ENCODE data around the gene NDNF. TPM values are rescaled to one million over a fixed set of nuclear protein-coding genes. Genes with fewer than 3 reads are reported as not detected.
A peak's percentile ranks its signal among the peaks of the same experiment; 100 is the strongest.

The NDNF gene
- total and polyA plus RNA-seq, 12 donors: 2.8 to 17.9 (median 6.4) TPM

DNA sequence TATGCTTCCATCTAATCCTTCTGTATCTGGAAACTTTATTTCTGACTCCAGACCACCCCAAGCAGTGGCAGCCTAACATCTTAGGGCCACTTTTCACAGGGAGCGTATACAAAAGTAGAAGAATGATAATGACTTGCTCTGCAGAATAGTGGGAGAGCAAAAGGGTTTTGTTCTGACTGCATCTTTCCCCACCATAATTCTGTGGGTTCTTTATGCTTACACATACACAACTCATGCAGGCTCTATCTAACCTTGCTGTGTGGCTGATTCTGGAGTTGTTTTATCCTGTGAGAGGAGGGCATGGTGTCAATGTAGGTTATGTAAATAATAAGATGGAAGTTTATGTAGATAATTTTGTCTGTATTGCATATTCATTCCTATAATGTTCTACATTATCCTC is 42.4 kb upstream of the NDNF start:
- ATAC-seq (no peak), DNase-seq (no peak)
- Histone ChIP-seq H3K4me1 (no peaks in the 10 kb centered on the region), H3K9me3 (no peaks in the 10 kb centered on the region), H3K4me3 (no peak overlapping the region), H3K27me3 (peaks cover 0 to 13% (median 0%) of the 10 kb centered on the region in 7 donors), H3K36me3 (no peaks in the 10 kb centered on the region), H3K27ac (no peak overlapping the region)
- WGBS, 2 donors: 86 to 91% methylated on average over 1 of the region's 1 CpG
- intact Hi-C loops (cut with DNase I): loop anchor here in 1 of 10 donors (5.0 kb wide), 1 partner anchor 1042 kb away; no protein-coding TSS in a partner anchor
- TF ChIP-seq, protein P1, sequence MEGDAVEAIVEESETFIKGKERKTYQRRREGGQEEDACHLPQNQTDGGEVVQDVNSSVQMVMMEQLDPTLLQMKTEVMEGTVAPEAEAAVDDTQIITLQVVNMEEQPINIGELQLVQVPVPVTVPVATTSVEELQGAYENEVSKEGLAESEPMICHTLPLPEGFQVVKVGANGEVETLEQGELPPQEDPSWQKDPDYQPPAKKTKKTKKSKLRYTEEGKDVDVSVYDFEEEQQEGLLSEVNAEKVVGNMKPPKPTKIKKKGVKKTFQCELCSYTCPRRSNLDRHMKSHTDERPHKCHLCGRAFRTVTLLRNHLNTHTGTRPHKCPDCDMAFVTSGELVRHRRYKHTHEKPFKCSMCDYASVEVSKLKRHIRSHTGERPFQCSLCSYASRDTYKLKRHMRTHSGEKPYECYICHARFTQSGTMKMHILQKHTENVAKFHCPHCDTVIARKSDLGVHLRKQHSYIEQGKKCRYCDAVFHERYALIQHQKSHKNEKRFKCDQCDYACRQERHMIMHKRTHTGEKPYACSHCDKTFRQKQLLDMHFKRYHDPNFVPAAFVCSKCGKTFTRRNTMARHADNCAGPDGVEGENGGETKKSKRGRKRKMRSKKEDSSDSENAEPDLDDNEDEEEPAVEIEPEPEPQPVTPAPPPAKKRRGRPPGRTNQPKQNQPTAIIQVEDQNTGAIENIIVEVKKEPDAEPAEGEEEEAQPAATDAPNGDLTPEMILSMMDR (IDR thresholded peaks at IDR 0.05): no peak

DNA sequence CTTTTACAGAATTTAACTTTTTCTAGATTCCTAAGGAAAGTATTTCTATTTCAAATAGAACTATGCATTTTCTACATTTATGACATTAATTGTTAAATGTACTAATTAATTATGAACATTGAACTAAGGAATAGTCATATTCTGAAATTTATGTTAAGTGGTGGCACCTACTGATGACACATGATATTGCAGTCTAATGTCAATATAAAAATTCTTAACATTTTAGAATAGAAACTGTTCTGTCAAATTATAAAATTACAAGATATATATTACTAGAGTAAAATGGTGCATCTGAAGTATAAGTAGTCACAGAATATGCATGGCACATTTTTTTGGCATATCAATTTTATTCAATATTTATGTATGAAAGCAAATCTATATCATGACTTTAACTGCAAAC is 40.2 kb upstream of the NDNF start:
- DNase-seq: no peak
- H3K36me3 ChIP-seq: no peaks in the 10 kb centered on the region

DNA sequence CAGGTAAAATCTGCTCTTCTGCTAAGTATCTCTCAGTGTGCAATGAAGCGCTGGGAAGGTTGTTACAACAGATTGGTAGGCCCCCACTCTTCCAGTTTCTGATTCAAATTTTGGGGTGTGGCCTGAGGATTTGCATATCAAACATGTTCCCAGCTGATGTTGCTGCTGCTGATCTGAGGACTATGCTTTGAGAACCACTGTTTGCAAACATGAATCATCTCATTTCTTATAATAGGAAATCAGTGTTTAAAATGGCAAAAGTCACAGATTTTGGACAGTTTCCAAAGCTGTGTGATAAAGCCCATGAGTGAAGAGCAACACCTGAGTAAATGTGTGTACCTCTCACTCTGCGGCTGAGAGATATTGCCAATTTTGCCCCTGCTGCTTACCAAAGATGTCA is 36.2 kb upstream of the NDNF start:
- ATAC-seq (no peak), DNase-seq (no peak)
- Histone ChIP-seq H3K4me1 (no peaks in the 10 kb centered on the region), H3K4me3 (no peak overlapping the region), H3K27ac (no peak overlapping the region), H3K27me3 (peaks cover 0 to 11% (median 3%) of the 10 kb centered on the region in 7 donors), H3K9me3 (peaks cover 0 to 14% (median 0%) of the 10 kb centered on the region in 11 donors), H3K36me3 (no peaks in the 10 kb centered on the region)
- intact Hi-C loops (cut with DNase I): loop anchor here in 2 of 10 donors (10.0 kb wide), 2 partner anchors 954 to 1034 kb away; no protein-coding TSS in a partner anchor
- WGBS, 2 donors: 95 to 98% methylated on average over 2 of the region's 2 CpGs
- TF ChIP-seq, protein P1 (IDR thresholded peaks at IDR 0.05): no peak

More for the DNA sequence above, 40.2 kb upstream of the NDNF start:
- H3K27me3 ChIP-seq: peaks cover 0 to 11% (median 0%) of the 10 kb centered on the region in 7 donors
- H3K9me3 ChIP-seq: no peaks in the 10 kb centered on the region
- no peak overlapping the region for H3K4me3 ChIP-seq
- no peak for ATAC-seq
- intact Hi-C loops (cut with DNase I): loop anchor here in 1 of 10 donors (5.0 kb wide), 1 partner anchor 1040 kb away; no protein-coding TSS in a partner anchor
- no peak overlapping the region for H3K27ac ChIP-seq
- TF ChIP-seq, protein P1 (IDR thresholded peaks at IDR 0.05): peak; percentile 15 to 64 (median 54)
- H3K4me1 ChIP-seq: no peaks in the 10 kb centered on the region

DNA sequence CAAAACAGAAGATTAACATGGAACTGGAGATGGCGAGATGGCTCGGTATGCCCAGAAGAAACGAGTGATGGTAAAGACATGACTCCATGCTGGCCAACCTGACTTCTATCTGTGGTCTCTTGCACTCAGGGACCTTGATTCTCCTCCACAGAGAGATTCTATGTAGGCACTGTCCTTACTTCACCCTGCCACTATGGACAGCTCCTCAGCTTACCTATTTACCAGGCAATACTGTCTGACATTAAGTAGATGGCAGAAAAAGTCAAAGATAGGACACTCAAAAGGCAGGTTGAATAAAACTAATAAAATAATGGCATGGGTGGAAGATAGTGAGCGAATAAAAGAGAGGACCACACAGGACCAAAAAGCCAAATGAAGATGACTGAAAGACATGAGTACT is 35.2 kb upstream of the NDNF start:
- intact Hi-C loops (cut with DNase I): loop anchor here in 2 of 10 donors (10.0 kb wide), 2 partner anchors 953 to 1033 kb away; no protein-coding TSS in a partner anchor

More for the DNA sequence above, 35.2 kb upstream of the NDNF start:
- no peak overlapping the region for H3K4me3 ChIP-seq
- peaks cover 0 to 14% (median 0%) of the 10 kb centered on the region in 11 donors for H3K9me3 ChIP-seq
- no peaks in the 10 kb centered on the region for H3K4me1 ChIP-seq
- no peaks in the 10 kb centered on the region for H3K36me3 ChIP-seq
- no peak overlapping the region for H3K27ac ChIP-seq
- ATAC-seq: no peak
- H3K27me3 ChIP-seq: peaks cover 0 to 11% (median 3%) of the 10 kb centered on the region in 7 donors
- TF ChIP-seq, protein P1 (IDR thresholded peaks at IDR 0.05): no peak
- DNase-seq: no peak
- WGBS, 2 donors: 91 to 94% methylated on average over 4 of the region's 4 CpGs

All from heart right ventricle (tissue), 16 donors.